ENCODE results near the gene LRRC1. TPM values are rescaled to one million over a fixed set of nuclear protein-coding genes. Genes with fewer than 3 reads are reported as not detected.

LRRC1 gene
- total and polyA plus RNA-seq, 10 donors, result 1.8 to 6.3 (median 3.7) TPM

GRCh38 chr6:53929041-53929820 is 134.4 kb downstream of the LRRC1 start:
- no peak for DNase-seq
- Histone ChIP-seq H3K4me3 (no peak overlapping the region), H3K27me3 (replicated peaks in 1 of 7) (no peaks in the 10 kb centered on the region), H3K4me1 (no peaks in the 10 kb centered on the region), H3K27ac (no peak overlapping the region), H3K36me3 (no peaks in the 10 kb centered on the region), H3K9me3 (no peaks in the 10 kb centered on the region)
- 73 to 84% (median 80%) methylated on average over 4 of the region's 4 CpGs for WGBS, 5 donors
- TF ChIP-seq CTCF (IDR thresholded peaks at IDR 0.05 in 8 of 11, conservative IDR thresholded peaks at IDR 0.05 in 3 of 11), result no peak
- intact Hi-C loops (cut with DNase I; ENCODE audit: low total_unique reads), result no loop called here

GRCh38 chr6:53929821-53930120 is 135.0 kb downstream of the LRRC1 start:
- H3K9me3 ChIP-seq, result no peaks in the 10 kb centered on the region
- H3K27me3 ChIP-seq (replicated peaks in 1 of 7), result no peaks in the 10 kb centered on the region
- no peak for DNase-seq
- no peak overlapping the region for H3K4me3 ChIP-seq
- H3K36me3 ChIP-seq, result no peaks in the 10 kb centered on the region
- intact Hi-C loops (cut with DNase I; ENCODE audit: low total_unique reads), result no loop called here
- TF ChIP-seq POLR2AphosphoS5 (IDR thresholded peaks at IDR 0.05) (no peak), CTCF (IDR thresholded peaks at IDR 0.05 in 8 of 11, conservative IDR thresholded peaks at IDR 0.05 in 3 of 11) (no peak), POLR2A (IDR thresholded peaks at IDR 0.05) (no peak)
- WGBS, 5 donors, result 91 to 99% (median 95%) methylated on average over 6 of the region's 6 CpGs
- no peak overlapping the region for H3K27ac ChIP-seq
- H3K4me1 ChIP-seq, result no peaks in the 10 kb centered on the region

DNA sequence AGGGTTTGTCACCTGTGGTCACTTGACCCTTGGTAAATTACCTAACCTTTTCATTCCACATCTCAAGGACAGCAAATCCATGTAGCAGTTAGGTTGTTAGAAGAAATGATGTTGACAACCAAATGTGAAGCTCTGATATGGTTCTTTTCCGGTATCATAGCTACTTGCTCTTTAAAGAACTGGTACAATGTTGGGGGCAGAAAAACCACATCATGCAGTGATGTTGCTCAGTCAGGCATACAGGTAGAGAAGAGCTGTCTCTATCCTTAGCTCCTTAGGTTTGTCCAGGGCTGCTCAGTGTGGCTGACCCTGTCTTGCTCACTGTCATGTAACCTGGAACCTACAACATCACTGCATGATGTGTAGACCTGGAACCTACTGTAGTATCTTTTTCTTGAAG is 135.5 kb downstream of the LRRC1 start:
- Histone ChIP-seq H3K4me1 (no peaks in the 10 kb centered on the region), H3K27ac (no peak overlapping the region), H3K4me3 (no peak overlapping the region), H3K9me3 (no peaks in the 10 kb centered on the region), H3K36me3 (no peaks in the 10 kb centered on the region), H3K27me3 (replicated peaks in 1 of 7) (no peaks in the 10 kb centered on the region)
- WGBS, 5 donors, result 27 to 93% (median 43%) methylated on average over 1 of the region's 1 CpG
- intact Hi-C loops (cut with DNase I; ENCODE audit: low total_unique reads), result no loop called here
- no peak for TF ChIP-seq CTCF (IDR thresholded peaks at IDR 0.05 in 8 of 11, conservative IDR thresholded peaks at IDR 0.05 in 3 of 11)
- no peak for TF ChIP-seq POLR2A (IDR thresholded peaks at IDR 0.05)
- DNase-seq, result no peak

DNA sequence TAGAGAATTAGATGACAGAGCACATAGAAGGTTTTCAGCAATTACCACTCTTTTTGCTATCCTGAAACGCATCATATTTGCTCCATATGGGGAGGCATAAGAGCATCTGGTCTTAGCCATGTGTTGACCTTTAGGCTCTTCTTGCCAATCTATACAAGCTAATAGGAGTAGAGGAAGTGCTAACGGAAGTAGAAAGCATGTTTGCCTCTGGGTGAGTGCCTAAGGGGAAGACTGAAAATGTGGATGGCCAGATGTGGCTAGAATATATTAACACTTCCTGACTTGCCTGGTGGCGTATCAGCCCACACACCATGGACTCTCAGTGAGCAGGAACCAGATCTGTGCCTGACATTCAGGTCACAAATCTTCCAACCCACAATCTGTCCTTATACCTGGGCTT is 136.3 kb downstream of the LRRC1 start:
- DNase-seq, result no peak
- Histone ChIP-seq H3K27me3 (replicated peaks in 1 of 7) (no peaks in the 10 kb centered on the region), H3K4me1 (no peaks in the 10 kb centered on the region), H3K36me3 (no peaks in the 10 kb centered on the region), H3K9me3 (no peaks in the 10 kb centered on the region), H3K4me3 (no peak overlapping the region), H3K27ac (no peak overlapping the region)
- WGBS, 5 donors, result 57 to 71% (median 59%) methylated on average over 3 of the region's 3 CpGs
- TF ChIP-seq CTCF (IDR thresholded peaks at IDR 0.05 in 8 of 11, conservative IDR thresholded peaks at IDR 0.05 in 3 of 11), result no peak
- intact Hi-C loops (cut with DNase I; ENCODE audit: low total_unique reads), result no loop called here

Measured in spleen (tissue), 11 donors.